ENCODE data around the gene LGI2.
"Not testable (repeated sequence)": the region's sequence is repeated elsewhere in the genome, so short reads cannot be mapped to it uniquely, and the experiment has no call there.

The LGI2 gene, protein sequence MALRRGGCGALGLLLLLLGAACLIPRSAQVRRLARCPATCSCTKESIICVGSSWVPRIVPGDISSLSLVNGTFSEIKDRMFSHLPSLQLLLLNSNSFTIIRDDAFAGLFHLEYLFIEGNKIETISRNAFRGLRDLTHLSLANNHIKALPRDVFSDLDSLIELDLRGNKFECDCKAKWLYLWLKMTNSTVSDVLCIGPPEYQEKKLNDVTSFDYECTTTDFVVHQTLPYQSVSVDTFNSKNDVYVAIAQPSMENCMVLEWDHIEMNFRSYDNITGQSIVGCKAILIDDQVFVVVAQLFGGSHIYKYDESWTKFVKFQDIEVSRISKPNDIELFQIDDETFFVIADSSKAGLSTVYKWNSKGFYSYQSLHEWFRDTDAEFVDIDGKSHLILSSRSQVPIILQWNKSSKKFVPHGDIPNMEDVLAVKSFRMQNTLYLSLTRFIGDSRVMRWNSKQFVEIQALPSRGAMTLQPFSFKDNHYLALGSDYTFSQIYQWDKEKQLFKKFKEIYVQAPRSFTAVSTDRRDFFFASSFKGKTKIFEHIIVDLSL

DNA sequence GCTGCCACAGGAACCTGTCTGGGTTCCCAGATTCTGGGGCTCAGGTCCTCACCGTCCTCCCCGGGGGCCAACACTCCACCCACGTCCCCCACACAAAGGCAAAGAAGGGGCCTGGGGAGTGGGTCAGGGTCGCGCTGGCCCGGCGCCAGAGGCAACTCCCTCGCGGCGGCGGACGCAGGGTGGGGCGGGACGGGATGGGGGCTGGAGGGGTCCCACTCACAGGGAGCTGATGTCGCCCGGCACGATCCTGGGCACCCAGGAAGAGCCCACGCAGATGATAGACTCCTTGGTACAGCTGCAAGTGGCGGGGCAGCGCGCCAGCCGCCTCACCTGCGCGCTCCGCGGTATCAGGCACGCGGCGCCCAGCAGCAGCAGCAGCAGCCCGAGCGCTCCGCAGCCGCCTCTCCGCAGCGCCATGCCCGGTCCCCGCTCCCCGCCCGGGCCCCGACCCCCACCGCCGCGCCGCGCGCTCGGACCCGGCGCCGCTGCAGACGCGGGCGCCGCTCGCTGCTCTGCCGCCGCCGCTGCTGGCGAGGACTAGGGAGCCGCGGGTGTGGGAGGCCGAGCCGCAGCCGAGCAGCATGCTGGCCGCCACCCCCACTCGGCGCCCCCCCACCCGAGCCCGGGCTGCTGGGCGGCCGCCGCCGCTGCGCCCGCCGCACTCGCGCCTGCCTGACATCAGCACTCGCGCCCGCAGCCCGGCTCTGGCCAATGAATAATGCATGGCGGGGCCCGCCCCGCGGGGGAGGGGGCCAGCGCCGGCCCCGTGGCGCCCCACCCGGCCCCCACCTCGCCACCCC lies at the start of gene LGI2:
Gene LGI2, minus strand, starts transcription at position 670 of the 800 bp plus-strand sequence. Its CDS starts 253 bp downstream, at position 417.
- no peak for DNase-seq (ENCODE audit: low read depth in 3 of 3, low spot score in 1 of 3)

DNA sequence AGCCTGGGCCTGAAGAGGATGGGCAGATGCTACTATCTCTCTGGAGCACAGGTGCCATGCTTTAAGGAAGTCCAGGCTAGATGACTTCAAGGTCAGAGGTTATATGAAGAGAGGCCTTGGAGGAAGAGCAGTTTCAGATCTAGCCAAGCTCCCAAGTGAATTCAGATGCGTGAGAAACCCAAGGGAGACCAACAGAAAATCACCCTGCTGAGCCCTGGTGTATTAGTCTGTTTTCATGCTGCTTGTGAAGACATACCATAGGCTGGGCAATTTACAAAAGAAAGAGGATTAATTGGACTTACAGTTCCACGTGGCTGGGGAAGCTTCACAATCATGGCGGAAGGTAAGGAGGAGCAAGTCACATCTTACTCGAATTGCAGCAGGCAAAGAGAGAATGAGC lies 47.8 kb upstream of the LGI2 start:
- no peak for DNase-seq (ENCODE audit: low read depth in 3 of 3, low spot score in 1 of 3)

- no peak for DNase-seq (ENCODE audit: low read depth in 3 of 3, low spot score in 1 of 3)
Observed at GRCh38 chr4:25076625-25077398, 46.1 kb upstream of the LGI2 start.

- no peak for DNase-seq (ENCODE audit: low read depth in 3 of 3, low spot score in 1 of 3)
Observed at GRCh38 chr4:25075851-25076250, 45.1 kb upstream of the LGI2 start.

DNA sequence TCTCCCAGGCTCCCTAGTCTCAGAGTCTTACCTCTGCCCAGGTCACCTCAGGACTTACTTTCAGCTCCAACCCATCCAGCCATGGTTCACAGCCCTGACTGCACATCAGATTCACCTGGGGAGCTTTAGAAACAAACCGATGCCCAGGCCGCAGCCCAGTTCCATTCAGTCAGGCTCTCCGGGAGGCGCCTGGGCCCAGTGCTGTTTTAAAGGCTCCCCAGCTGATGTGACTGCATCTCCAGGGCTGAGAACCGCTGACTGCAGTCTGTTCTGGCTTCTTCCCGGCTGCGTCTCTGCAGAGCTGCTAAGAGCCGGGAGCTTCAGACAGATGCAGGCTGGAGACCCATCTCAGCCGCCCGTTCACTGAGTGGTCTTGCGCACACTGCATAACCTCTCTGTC lies 44.4 kb upstream of the LGI2 start:
- no peak for DNase-seq (ENCODE audit: low read depth in 3 of 3, low spot score in 1 of 3)

DNA sequence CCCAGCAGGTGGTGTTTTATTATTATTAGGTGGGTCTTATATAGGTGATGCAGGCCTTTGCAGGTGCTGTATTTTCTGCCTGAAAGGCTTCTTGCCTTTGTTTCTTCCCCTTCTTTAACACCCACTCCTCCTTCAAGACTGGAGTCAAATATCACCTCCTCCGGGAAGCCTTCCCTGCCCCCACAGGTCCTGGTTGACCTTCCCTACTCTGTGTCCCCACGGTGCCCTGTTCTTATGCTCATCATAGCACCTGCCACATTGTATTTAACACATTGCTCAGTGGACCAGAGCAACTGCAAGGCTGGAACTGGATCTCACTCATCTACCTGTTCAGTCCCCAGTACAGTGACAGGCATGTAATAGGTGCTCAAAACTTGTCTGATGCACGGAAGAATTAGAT lies 39.8 kb upstream of the LGI2 start:
- DNase-seq (ENCODE audit: low read depth in 3 of 3, low spot score in 1 of 3) = no peak

- no peak for DNase-seq (ENCODE audit: low read depth in 3 of 3, low spot score in 1 of 3)
Observed at GRCh38 chr4:25069014-25069413, 38.3 kb upstream of the LGI2 start.

DNA sequence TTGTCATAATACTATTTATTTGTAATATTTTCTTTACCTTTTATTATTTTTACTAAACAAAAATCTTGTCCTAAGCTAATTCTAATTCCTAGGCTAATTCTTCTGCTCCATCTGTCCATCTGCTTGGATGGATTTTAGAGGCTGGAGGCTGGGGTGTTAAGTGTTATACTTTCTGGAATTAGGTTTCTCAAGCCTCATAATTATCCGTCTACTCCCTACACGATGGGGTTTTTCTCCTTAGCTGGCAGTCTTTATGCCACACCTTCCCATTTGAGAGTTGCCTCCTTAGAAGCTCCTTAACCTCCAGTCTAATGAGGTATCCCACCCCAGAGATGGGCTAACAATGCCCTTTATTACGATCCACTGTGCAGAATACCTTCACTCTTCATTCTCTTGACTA lies 37.6 kb upstream of the LGI2 start:
- no peak for DNase-seq (ENCODE audit: low read depth in 3 of 3, low spot score in 1 of 3)

DNA sequence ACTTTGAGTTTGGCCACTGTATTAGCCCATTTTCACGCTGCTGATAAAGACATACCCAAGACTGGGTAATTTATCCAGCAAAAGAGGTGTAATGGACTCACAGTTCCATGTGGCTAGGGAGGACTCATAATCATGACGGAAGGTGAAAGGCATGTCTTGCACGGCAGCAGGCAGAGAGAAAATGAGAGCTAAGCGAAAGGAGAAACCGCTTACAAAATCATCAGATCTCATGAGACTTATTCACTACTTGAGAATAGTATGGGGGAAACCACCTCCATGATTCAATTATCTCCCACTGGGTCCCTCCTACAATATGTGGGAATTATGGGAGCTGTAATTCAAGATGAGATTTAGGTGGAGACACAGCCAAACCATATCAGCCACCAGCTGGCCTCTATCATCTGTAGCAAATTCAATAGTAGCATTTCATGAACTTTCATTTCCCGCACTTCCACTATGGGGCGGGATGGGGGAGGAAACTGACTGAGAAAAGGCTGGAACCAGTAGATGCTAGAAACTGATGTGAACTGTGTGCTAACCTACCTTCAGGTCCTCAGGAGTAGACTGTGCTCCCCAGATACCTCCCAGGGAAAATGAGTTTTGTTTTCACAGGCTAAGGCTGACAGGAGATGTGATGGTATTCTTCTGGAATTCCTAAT lies 35.3 kb upstream of the LGI2 start:
- no peak for DNase-seq (ENCODE audit: low read depth in 3 of 3, low spot score in 1 of 3)

- DNase-seq (ENCODE audit: low read depth in 3 of 3, low spot score in 1 of 3) = no peak
Observed at GRCh38 chr4:25065431-25065858, 34.7 kb upstream of the LGI2 start.

DNA sequence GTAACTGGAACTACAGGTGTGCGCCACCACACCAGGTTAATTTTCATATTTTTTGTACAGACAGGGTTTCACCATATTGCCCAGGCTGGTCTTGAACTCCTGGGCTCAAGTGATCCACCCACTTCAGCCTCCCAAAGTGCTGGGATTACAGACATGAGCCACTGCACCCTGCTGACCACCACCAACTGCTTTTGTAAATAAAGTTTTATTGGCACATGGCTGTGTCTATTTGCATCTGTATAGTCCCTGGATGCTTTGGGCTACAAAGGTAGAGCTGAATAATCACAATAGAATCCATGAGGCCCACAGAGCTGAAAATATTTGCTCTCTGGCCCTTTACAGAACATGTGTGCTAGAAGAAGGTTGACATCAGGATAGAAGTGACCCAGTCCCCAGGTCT lies 33.7 kb upstream of the LGI2 start:
- DNase-seq (ENCODE audit: low read depth in 3 of 3, low spot score in 1 of 3) = not testable (repeated sequence)

- no peak for DNase-seq (ENCODE audit: low read depth in 3 of 3, low spot score in 1 of 3)
Observed at GRCh38 chr4:25063116-25063515, 32.4 kb upstream of the LGI2 start.

DNA sequence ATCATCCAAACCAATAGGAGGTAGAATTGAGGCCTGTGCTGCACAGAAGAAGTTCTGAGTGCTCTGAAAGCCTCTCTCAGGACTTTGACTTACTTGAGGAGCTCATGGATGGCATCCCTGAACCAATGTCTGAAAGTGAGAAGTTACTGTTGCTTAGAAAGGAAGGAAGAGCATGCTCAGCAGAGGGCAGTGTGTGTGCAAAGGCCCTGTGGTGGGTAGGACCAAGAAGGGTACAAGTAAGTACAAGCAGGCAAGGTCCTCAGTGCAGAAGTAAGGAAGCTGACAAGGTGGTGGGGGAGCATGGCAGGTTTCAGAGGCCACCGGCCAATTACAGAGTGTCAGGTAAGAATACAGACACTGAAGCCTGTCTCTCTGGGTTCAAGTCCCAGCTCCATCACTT lies 31.4 kb upstream of the LGI2 start:
- DNase-seq (ENCODE audit: low read depth in 3 of 3, low spot score in 1 of 3) = no peak

DNA sequence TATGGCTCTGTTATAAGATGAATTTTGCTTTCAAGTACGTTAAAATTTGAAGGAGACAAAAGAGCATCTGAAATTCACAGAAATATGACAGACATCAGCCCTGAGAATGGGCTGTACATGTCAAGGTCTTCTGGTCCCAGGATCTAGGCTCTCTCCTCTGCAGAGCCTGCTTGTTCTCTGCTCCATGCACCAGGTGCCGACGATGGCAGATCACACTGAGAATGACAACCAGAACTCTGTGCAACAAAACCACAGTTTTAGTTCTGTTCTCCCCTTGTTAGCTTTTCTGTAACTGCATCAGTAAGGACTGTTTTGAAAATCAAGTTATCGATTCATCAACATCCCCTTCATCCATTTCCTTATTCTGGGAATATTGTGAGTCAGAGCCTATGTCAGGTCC lies 30.9 kb upstream of the LGI2 start:
- no peak for DNase-seq (ENCODE audit: low read depth in 3 of 3, low spot score in 1 of 3)

DNA sequence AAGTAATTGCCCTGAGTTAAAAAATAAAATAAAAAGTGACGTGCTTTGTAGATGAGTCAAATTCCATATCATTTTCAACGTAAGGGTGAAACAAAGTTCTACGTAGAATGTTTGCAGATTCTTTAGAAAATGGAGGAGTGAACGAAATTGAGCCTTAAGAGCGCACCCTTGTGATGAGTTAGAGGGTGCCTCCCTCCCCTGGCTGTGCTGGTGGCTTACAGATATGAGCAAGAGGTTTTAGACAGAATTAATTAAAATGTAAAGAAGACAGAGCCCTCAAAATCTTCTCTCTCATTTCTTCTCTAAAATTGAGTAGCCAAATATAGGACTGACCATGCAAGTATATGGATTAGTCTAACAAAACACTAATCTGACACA lies 30.2 kb upstream of the LGI2 start:
- no peak for DNase-seq (ENCODE audit: low read depth in 3 of 3, low spot score in 1 of 3)

- no peak for DNase-seq (ENCODE audit: low read depth in 3 of 3, low spot score in 1 of 3)
Observed at GRCh38 chr4:25060241-25060962, 29.7 kb upstream of the LGI2 start.

DNA sequence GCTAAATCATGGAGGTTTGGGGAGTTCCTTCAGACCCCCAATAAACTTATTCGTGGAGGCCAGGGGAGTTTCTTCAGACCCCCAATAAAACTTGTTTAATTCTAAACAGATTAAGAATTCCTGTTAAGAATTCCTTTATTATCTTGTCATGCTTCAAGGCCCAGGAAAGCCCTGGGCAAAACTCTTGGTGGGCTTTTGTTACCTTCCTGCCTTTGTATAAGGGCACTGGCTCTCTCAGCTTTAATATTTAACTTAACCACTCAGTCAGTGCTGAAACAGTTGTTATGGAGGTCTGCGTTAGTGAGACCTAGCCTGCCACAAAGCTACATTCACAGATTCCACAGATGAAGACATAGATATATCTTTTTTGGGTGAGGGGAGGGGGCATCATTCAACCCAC lies 29.0 kb upstream of the LGI2 start:
- no peak for DNase-seq (ENCODE audit: low read depth in 3 of 3, low spot score in 1 of 3)

DNA sequence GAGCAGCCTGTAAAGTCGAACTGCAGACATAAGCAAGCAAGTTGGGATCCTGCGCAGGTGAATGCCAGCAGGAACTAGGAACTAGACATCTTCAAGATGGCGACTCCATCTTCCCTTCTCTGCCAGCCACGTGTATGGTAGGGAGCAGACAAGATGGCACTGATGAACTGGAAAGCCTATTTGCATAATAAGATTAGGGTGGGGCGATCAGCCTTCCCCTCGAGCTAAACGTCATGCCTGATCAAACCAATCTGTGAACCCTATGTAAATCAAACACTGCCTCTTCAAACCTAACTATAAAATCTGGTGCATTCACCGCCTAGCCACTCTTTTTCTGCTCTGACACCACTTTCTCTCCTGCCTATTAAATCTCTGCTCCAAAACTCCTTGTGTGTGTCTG lies 28.1 kb upstream of the LGI2 start:
- DNase-seq (ENCODE audit: low read depth in 3 of 3, low spot score in 1 of 3) = no peak

DNA sequence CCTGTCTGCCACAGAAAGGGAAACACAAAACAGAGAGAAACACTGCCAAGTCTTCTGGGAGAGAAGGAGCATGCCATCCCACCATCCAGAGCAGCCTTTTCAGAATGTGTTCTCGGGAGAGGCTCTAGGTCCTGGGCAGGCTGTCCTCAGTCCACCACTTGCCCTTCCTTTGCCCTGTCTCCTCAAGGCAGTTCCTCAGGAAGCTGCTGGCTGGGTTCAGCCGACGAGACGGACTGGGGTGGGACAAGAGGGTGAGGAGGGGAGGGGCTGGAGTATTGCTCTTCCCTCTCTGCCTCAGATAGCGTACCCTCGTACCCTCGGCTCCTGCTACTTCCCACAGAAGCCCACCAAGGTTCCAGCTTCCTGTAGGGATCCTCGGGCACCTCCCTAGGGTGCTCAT lies 26.6 kb upstream of the LGI2 start:
- no peak for DNase-seq (ENCODE audit: low read depth in 3 of 3, low spot score in 1 of 3)

DNA sequence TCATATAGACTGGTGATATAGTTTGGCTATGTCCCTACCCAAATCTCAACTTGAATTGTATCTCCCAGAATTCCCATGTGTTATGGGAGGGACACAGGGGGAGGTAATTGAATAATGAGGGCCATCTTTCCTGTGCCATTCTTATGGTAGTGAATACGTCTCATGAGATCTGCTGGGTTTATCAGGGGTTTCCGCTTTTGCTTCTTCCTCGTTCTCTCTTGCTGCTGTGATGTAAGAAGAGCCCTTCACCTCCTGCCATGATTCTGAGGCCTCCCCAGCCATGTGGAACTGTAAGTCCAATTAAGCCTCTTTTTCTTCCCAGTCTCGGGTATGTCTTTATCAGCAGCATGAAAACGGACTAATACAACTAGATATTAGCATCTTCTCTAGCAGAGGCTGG lies 21.3 kb upstream of the LGI2 start:
- not testable (repeated sequence) for DNase-seq (ENCODE audit: low read depth in 3 of 3, low spot score in 1 of 3)
